NK-92 (cell line): ENCODE results near the gene DNAJC5G.
"Not testable (repeated sequence)": the region's sequence is repeated elsewhere in the genome, so short reads cannot be mapped to it uniquely, and the experiment has no call there.

ENCODE experiments used
- DNase-seq: peaks from one replicate; lab custom pipeline; 2025; ENCODE audit not compliant: unreplicated experiment; lab: John Stamatoyannopoulos, UW

Gene DNAJC5G

GRCh38 chr2:27272537-27273522 is 2.4 kb upstream of the DNAJC5G start:
- not testable (repeated sequence) for DNase-seq

DNA sequence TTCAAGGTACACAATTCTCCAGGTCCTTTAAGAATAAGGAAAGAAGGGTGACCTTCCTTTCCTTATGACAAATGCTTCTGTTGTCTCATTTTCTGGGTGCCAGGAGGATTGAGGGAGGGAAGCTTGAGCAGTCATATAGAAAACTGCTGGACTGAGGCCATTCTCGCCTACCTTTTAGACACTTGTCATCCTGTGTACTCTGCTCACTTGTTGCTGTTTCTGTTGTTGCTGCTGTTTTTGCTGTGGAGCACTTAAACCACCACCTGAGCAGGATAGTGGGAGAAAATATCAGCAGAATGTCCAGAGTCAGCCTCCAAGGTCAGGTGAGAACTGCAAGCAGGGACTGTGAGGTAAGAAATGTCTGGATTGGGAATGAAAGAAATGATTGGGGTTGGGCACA is 2.8 kb downstream of the DNAJC5G start:
- no peak for DNase-seq

DNA sequence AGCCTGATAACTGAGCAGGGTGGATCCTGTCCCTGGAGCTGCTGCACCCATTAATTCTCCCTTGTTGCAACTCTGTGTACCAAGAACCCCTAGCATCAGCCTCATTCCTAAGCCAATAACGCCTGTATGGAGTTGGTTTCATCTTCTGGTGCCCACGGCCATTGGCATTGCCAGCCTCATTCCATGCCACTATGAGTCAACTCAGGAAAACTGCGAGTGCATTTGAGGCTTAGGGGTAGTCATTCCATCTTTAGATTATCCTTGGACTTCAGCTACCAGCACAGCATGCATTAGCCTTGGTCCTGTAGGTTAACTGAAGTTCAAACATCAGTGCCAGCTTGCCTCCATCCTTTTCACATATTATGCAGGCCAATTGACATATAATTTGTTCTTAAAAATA is 5.6 kb downstream of the DNAJC5G start:
- no peak for DNase-seq

DNA sequence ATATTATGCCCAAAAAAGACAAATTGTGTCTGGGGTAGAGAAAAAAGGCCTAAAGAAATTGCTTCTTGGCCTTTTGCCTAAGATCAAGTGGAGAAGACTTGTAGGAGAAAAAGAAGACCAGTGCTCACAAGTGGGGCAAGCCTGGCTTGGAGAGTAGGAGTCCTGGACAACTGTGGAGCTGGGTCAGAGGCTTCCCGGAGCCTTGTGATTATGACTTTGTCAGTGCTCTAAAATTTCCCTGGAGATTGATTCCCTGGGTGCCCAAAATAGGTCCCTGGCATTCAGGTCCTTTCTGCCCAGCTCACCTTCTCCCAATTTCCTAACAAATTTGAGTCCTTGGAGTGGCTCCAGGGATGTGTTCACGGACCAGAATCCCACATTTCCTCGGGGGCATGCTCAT is 6.2 kb downstream of the DNAJC5G start:
- no peak for DNase-seq

- no peak for DNase-seq
These were observed 6.8 kb downstream of the DNAJC5G start, which contains the start of gene TRIM54 for GRCh38 chr2:27281855-27282559. Gene TRIM54, plus strand, starts transcription at chr2:27282429. Its CDS starts 303 bp downstream, at chr2:27282732.

DNA sequence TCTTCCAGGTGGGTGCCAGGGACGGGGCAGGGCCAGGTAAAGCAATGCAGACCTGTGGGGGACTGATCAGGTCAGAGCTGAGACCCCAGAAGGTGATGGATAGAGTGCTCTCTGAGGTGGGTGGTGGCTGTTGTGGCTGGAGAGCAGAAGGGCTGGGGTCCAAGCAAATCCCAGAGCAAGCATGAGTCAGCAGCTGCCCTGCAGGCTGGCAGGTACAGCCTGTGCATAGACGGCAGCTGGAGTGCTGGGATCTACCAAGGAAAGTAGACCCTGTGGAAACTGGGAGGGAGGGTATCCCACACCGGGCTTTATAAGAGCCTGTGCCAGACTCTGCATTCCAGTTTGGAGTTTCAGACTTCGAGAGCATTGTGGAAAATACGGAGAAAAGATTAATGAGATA is 7.7 kb downstream of the DNAJC5G start:
- no peak for DNase-seq

- no peak for DNase-seq
These were observed 9.8 kb downstream of the DNAJC5G start for GRCh38 chr2:27284996-27285395.

DNA sequence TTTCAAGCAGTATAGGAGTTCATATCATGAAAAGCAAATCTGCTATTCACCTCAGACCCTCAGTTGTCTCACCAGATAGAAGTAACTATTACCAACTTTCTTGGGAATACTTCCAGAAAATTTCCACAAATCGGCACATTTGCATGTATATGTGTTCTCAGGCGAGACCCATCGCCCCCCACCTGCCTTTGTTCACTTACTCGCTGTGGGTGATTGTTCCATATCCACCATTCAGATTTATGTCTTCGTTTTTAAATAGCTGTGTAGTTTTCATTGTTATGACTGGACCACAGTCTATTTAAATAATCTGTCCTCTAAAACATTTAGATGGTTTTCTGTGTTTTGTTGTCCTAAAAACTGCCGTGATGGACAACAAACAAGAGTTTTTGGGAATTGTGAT is 10.2 kb downstream of the DNAJC5G start:
- no peak for DNase-seq

GRCh38 chr2:27288610-27289009 is 13.4 kb downstream of the DNAJC5G start:
- DNase-seq, result no peak

GRCh38 chr2:27290549-27290948 is 15.3 kb downstream of the DNAJC5G start:
- no peak for DNase-seq

DNA sequence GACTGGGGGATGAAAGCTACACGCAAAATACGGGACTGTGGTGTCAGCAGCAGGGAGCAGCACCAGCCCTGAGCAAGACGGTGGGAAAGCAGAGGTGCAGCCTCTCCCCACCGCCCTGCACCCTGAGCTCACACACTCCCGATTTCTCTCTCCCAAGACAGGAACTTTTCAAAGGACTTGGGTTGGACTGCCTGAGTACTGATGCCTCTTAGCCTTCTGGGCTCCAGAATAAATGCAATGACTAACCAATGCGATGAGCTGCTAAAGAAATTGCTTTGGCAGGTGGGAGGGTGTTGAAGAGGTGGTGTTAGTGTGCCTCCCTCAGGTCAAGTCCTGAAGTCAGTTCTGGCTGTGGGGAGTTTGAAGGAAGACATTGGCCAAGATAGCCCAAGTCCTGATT is 16.6 kb downstream of the DNAJC5G start:
- DNase-seq, result no peak

- DNase-seq, result no peak
These were observed 19.7 kb downstream of the DNAJC5G start for GRCh38 chr2:27294928-27295327.

DNA sequence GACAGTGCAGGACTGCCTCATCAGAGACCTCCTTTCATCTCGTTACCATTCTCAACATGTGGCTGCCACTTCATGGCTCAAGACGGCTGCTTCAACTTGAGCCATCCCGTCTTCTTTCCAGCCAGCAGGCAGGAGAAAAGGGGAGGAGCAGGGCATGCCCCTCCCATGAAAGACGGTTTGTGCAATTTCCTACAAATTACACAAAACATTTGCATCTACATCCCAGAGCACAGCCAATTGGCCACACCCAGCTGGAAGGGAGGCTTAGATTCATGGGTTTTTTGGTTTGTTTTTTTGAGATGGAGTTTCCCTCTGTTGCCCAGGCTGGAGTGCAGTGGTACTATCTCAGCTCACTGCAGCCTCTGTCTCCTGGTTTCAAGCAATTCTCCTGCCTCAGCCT is 21.2 kb downstream of the DNAJC5G start:
- DNase-seq, result no peak

- no peak for DNase-seq
These were observed 22.0 kb downstream of the DNAJC5G start for GRCh38 chr2:27297195-27297594.

- no peak for DNase-seq
These were observed 23.3 kb downstream of the DNAJC5G start for GRCh38 chr2:27298391-27299080.

GRCh38 chr2:27300606-27301005 is 25.4 kb downstream of the DNAJC5G start:
- DNase-seq, result not testable (repeated sequence)

DNA sequence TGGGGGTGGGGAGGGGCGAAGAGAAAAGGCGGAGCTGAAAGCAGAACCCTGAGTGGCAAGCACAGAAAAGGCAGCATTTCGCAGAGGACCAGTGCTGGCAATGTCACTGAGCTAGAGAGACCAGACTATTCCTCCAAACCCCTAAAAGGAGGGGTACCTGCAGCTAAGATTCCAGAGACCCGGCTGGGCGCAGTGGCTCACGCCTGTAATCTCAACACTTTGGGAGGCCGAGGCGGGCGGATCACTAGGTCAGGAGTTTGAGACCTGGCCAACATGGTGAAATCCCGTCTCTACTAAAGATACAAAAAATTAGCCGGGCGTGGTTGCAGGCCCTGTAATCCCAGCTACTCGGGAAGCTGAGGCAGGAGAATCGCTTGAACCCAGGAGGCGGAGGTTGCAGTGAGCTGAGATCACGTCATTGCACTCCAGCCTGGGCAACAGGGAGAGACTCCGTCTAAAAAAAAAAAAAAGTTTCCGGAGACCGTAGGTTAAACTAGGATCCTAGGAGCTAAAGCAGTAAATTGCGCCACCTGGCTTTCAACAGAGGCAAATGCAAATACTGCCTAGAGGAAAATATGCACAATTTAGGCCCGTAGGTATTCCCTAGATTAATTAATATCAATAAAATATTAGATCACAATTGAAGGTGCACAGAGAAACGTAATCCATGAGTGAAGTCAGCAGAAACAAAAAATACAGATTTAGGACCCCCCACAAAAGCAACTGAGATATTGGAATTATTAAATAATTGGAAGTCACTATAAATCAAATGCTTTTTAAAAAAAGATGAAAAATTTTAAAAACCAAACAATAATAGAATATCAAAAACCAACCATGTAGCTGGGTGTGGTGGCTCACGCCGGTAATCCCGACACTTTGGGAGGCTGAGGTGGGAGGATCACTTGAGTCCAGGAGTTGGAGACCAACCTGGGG is 28.1 kb downstream of the DNAJC5G start:
- no peak for DNase-seq

DNA sequence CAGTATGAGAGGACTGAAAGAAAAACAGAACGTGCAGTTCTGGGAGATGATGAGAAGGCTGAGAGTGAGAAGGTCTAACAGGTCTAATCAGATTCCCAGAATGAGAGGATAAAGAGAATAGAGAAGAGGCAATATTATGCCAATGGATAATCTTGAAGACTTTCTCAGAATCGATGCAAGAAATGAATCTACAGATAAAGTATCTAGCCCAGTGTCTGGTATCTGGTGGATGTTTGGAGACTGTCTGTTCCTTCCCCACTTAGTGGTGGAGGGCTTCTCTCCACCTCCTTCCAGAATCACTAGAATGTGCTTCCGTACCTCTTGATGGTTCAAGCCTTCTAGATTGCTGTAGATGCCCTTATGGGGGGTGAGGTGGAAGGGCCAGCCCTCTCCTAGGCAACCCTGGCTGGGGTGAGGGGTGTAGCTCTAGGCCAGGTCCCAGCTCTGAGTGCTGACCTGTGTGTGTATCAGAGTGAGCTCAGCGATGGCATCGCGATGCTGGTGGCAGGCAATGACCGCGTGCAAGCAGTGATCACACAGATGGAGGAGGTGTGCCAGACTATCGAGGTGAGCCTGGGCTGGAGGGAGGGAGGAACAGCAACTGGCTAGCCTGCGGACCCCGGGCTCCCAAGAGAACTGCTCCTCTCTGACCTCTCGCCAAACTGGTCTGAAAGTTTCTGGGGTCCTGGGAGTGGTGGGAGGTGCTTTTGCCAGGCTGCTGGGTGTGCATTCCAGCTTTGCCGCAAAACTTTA is 29.4 kb downstream of the DNAJC5G start:
- DNase-seq, result no peak

GRCh38 chr2:27305516-27305915 is 30.3 kb downstream of the DNAJC5G start:
- no peak for DNase-seq

GRCh38 chr2:27306136-27306535 is 30.9 kb downstream of the DNAJC5G start:
- DNase-seq, result no peak
